ENCODE data around the gene SNX32.

The SNX32 gene

DNA sequence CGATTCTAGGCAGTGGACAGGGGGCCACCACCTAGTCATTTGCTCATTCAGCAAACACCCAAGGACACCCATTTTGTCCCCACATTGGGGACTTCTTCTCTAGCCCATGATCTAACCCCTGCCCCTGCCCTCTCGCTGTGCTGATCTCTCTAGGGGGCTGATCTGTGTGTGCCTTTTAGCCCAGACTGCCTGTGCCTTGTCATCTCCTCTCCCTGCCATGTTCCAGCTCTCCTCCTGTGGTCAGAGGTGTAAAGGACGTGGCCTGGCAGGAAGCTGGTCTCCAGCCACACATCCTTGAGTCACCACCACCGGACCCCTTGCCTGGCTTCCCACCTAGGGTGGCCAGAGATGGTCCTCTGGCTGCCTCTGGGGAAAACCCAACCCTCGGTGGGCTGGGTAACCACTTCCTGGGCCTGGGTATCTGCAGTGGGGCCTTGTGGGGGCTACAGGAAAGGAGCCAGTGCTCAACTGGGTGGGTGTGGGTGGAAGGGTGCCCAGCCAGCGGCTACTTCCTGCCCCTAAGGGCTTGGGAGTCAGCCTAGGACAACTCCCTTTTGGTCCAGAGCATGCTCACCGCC, 47.2 kb downstream of the SNX32 start:
- no peaks in the 10 kb centered on the region for H3K36me3 ChIP-seq (ENCODE audit: insufficient read depth)
- H4K20me1 ChIP-seq (ENCODE audit: insufficient read depth): no peaks in the 10 kb centered on the region
- H3K79me2 ChIP-seq (ENCODE audit: insufficient read depth, low read depth): no peaks in the 10 kb centered on the region
- no peak overlapping the region for H3K4me3 ChIP-seq (IDR thresholded peaks at IDR 0.05; ENCODE audit: insufficient read depth, low read depth, low read length)
- TF ChIP-seq CTCF (conservative IDR thresholded peaks at IDR 0.05; ENCODE audit: low read depth, low read length): no peak
- H3K27me3 ChIP-seq (ENCODE audit: insufficient read depth, low read depth): no peaks in the 10 kb centered on the region
- no peak overlapping the region for H3K27ac ChIP-seq
- H3K9ac ChIP-seq: no peak overlapping the region
- no peak overlapping the region for H3K4me2 ChIP-seq
- H3K4me1 ChIP-seq (ENCODE audit: low read depth, poor library complexity, severe bottlenecking): peaks cover 12% of the 10 kb centered on the region
- no peak overlapping the region for H2AFZ ChIP-seq (ENCODE audit: low read depth)

DNA sequence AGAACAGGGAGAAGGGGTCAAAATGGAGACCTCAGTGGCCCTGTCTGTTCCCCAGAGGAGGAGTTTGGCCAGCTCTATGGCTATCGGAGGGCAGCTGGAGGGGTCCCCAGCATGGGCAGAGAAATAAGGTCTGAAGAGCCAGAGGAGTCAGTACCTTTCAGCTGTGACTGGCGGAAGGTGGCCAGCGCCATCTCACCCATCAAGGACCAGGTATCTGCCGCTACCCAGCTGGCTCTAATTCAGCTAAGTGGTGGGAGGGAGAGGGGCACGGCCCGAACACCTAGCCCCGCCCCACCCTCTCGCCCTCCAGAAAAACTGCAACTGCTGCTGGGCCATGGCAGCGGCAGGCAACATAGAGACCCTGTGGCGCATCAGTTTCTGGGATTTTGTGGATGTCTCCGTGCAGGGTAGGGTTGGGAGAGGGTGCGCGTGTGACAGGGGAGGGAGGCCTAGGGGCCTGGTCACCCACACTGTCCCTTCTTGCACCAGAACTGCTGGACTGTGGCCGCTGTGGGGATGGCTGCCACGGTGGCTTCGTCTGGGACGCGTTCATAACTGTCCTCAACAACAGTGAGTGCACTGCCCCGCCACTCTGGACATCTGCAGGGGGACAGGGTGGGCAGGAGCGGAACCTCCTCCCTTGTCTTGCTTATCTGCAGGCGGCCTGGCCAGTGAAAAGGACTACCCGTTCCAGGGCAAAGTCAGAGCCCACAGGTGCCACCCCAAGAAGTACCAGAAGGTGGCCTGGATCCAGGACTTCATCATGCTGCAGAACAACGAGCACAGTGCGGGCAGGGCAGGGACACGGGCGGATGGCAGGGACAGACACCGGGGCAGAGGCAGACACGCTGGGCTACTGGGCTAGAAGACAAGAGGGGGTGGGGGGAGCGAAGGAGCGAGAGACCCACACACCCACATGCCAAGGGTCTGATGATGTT, 48.6 kb downstream of the SNX32 start:
- Histone ChIP-seq H3K4me1 (ENCODE audit: low read depth, poor library complexity, severe bottlenecking) (peaks cover 19% of the 10 kb centered on the region), H3K36me3 (ENCODE audit: insufficient read depth) (no peaks in the 10 kb centered on the region), H3K79me2 (ENCODE audit: insufficient read depth, low read depth) (0 out of 2 replicates have a peak, but pooled peaks cover 2% of the 10 kb centered on the region), H2AFZ (ENCODE audit: low read depth) (no peak overlapping the region), H3K9ac (no peak overlapping the region), H3K27ac (no peak overlapping the region), H3K27me3 (ENCODE audit: insufficient read depth, low read depth) (no peaks in the 10 kb centered on the region), H3K4me3 (IDR thresholded peaks at IDR 0.05; ENCODE audit: insufficient read depth, low read depth, low read length) (no peak overlapping the region), H3K4me2 (no peak overlapping the region), H4K20me1 (ENCODE audit: insufficient read depth) (no peaks in the 10 kb centered on the region)
- no peak for TF ChIP-seq CTCF (conservative IDR thresholded peaks at IDR 0.05; ENCODE audit: low read depth, low read length)

GRCh38 chr11:65883058-65883761, 49.4 kb downstream of the SNX32 start:
- Histone ChIP-seq H2AFZ (ENCODE audit: low read depth) (no peak overlapping the region), H3K27ac (no peak overlapping the region), H3K79me2 (ENCODE audit: insufficient read depth, low read depth) (peaks cover 7% of the 10 kb centered on the region; the same call in 1 of the 2 replicates), H3K27me3 (ENCODE audit: insufficient read depth, low read depth) (no peaks in the 10 kb centered on the region), H3K36me3 (ENCODE audit: insufficient read depth) (no peaks in the 10 kb centered on the region), H3K4me3 (IDR thresholded peaks at IDR 0.05; ENCODE audit: insufficient read depth, low read depth, low read length) (no peak overlapping the region), H3K4me2 (no peak overlapping the region), H3K4me1 (ENCODE audit: low read depth, poor library complexity, severe bottlenecking) (peaks cover 23% of the 10 kb centered on the region), H3K9ac (no peak overlapping the region), H4K20me1 (ENCODE audit: insufficient read depth) (no peaks in the 10 kb centered on the region)
- no peak for TF ChIP-seq CTCF (conservative IDR thresholded peaks at IDR 0.05; ENCODE audit: low read depth, low read length)

GRCh38 chr11:65883786-65884715, 50.3 kb downstream of the SNX32 start:
- peaks cover 7% of the 10 kb centered on the region; the same call in 1 of the 2 replicates for H3K79me2 ChIP-seq (ENCODE audit: insufficient read depth, low read depth)
- no peak overlapping the region for H3K27ac ChIP-seq
- TF ChIP-seq CTCF (conservative IDR thresholded peaks at IDR 0.05; ENCODE audit: low read depth, low read length): no peak
- H3K36me3 ChIP-seq (ENCODE audit: insufficient read depth): no peaks in the 10 kb centered on the region
- no peak overlapping the region for H3K4me3 ChIP-seq (IDR thresholded peaks at IDR 0.05; ENCODE audit: insufficient read depth, low read depth, low read length)
- H3K4me2 ChIP-seq: no peak overlapping the region
- H3K4me1 ChIP-seq (ENCODE audit: low read depth, poor library complexity, severe bottlenecking): peaks cover 28% of the 10 kb centered on the region
- no peaks in the 10 kb centered on the region for H3K27me3 ChIP-seq (ENCODE audit: insufficient read depth, low read depth)
- no peaks in the 10 kb centered on the region for H4K20me1 ChIP-seq (ENCODE audit: insufficient read depth)
- no peak overlapping the region for H3K9ac ChIP-seq
- H2AFZ ChIP-seq (ENCODE audit: low read depth): no peak overlapping the region

Data from KMS-11 (cell line).